ENCODE results near the gene LGALS3BP.

DNA sequence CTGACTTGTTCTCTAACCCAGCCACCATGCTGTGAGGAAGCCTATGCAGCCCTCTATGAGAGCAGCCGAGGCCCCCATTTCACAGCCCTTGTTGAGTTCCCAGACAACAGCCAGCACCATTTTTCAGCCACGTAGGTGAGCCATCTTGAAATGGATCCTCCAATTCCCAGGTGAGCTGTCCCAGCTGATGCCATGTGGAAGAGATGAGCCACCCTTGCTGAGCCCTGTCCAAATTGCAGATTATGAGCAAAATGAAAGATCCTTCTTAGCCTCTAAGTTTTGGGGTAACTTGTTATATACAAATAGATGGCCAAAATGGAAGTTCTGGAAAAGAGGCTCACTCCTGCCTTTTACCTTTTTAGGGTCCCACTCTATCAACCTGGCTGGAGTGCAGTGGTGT lies 28.9 kb downstream of the LGALS3BP start:
- TF ChIP-seq, protein P1, sequence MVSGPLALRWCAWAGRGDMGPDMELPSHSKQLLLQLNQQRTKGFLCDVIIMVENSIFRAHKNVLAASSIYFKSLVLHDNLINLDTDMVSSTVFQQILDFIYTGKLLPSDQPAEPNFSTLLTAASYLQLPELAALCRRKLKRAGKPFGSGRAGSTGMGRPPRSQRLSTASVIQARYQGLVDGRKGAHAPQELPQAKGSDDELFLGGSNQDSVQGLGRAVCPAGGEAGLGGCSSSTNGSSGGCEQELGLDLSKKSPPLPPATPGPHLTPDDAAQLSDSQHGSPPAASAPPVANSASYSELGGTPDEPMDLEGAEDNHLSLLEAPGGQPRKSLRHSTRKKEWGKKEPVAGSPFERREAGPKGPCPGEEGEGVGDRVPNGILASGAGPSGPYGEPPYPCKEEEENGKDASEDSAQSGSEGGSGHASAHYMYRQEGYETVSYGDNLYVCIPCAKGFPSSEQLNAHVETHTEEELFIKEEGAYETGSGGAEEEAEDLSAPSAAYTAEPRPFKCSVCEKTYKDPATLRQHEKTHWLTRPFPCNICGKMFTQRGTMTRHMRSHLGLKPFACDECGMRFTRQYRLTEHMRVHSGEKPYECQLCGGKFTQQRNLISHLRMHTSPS (CRISPR knock-in tag; IDR thresholded peaks at IDR 0.05; ENCODE audit: low read depth), result no peak
- TF ChIP-seq, protein P2, sequence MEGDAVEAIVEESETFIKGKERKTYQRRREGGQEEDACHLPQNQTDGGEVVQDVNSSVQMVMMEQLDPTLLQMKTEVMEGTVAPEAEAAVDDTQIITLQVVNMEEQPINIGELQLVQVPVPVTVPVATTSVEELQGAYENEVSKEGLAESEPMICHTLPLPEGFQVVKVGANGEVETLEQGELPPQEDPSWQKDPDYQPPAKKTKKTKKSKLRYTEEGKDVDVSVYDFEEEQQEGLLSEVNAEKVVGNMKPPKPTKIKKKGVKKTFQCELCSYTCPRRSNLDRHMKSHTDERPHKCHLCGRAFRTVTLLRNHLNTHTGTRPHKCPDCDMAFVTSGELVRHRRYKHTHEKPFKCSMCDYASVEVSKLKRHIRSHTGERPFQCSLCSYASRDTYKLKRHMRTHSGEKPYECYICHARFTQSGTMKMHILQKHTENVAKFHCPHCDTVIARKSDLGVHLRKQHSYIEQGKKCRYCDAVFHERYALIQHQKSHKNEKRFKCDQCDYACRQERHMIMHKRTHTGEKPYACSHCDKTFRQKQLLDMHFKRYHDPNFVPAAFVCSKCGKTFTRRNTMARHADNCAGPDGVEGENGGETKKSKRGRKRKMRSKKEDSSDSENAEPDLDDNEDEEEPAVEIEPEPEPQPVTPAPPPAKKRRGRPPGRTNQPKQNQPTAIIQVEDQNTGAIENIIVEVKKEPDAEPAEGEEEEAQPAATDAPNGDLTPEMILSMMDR (CRISPR knock-in tag; IDR thresholded peaks at IDR 0.05), result no peak
- TF ChIP-seq MED13 (CRISPR knock-in tag; IDR thresholded peaks at IDR 0.05), result no peak
- no peak for TF ChIP-seq MBNL3 (CRISPR knock-in tag; conservative IDR thresholded peaks at IDR 0.05)
- no peak for TF ChIP-seq HNRNPH1 (optimal IDR thresholded peaks at IDR 0.05; ENCODE audit: low read depth, low read length)

All from HepG2 (cell line).